GM12873 (cell line): ENCODE measurements around the gene ZIC1.

Source experiments
- TF ChIP-seq, protein P1 (sequence below): IDR thresholded peaks from 2 replicates; pipeline ENCODE4 v1.5.1; 2012; ENCODE audit warnings: low read depth, mild to moderate bottlenecking, moderate library complexity, low read length, control low read depth; ENCODE audit not compliant: insufficient read depth; ENCODE audit errors: missing control alignments

ZIC1 gene

DNA sequence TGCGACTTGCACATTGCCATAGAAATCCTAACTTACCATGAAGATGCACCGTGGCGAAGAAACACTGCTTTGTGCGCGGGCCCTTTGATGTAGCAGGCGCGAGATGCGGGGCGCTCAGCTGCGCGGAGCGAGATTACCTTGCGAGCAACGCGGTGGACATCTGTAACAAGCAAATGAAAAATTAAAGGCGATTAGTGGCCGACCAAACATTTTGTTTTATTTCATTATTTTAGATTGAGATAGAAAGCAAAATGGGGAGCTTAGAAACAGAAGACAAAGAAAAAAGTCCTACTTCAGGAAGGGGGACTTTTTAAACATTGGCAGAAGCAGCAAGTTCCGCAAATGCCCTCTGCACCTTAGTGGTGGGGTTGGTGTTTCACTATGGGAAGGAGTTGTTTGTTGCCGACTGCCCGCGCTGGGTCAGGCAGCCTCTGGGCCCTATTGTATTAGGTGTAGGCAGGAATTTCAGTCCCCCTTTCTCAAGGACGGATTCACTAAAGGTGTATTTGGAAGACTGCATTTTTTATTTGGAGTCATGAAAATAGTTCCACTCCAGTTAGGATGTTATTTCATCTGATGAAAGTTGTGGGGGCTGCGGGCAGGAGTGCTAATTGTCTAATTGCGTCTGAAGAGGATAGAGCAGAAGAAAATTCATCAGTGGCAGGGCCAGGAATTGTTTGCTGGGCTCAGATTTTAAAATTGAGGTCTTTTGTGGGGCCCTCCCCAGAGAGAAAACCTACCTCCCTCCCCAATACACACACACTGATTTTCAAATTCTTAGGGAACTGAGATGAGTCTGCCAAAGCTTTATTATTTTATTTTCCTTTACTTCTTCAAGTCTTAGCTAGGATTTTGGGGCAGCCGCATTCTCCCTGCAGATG, 20.2 kb upstream of the ZIC1 start:
- TF ChIP-seq, protein P1, sequence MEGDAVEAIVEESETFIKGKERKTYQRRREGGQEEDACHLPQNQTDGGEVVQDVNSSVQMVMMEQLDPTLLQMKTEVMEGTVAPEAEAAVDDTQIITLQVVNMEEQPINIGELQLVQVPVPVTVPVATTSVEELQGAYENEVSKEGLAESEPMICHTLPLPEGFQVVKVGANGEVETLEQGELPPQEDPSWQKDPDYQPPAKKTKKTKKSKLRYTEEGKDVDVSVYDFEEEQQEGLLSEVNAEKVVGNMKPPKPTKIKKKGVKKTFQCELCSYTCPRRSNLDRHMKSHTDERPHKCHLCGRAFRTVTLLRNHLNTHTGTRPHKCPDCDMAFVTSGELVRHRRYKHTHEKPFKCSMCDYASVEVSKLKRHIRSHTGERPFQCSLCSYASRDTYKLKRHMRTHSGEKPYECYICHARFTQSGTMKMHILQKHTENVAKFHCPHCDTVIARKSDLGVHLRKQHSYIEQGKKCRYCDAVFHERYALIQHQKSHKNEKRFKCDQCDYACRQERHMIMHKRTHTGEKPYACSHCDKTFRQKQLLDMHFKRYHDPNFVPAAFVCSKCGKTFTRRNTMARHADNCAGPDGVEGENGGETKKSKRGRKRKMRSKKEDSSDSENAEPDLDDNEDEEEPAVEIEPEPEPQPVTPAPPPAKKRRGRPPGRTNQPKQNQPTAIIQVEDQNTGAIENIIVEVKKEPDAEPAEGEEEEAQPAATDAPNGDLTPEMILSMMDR, result no peak

DNA sequence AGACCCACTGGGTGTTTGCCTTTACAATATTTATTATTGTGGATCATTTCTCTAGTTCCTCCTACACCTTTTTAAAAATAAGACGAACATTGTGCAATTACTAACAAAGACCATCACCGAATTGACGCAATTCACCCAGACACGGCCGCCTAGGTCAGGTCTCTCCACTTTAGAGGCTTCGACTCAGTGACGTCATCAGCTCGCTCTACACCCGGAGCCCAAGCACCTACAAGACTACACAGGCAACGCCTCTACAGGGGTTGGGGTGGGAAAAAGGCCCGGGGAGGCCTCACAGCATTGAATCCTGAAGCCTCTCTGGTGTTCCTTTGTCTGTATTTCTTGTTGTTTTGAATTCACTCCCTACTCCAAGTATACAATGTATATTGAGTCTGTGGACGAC, 19.4 kb upstream of the ZIC1 start:
- TF ChIP-seq, protein P1, result no peak

GRCh38 chr3:147390589-147391569, 18.3 kb upstream of the ZIC1 start:
- TF ChIP-seq, protein P1, result no peak

GRCh38 chr3:147391781-147392624, 17.2 kb upstream of the ZIC1 start:
- TF ChIP-seq, protein P1, result no peak

DNA sequence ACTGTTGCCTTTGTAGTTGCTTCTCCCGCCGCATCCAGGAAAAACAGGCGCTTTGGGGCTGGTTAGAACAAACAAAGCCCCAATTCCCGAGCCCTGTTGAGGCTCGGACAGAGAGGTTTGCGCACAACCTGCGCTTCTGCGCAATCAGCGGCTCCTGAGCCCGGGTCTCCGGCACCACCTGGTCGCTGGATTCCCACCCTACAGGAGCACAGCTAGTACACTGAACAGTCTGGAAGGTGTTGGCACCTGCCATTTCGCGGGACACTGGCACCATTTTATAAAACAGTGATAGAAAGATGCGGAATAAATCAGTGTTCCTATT, 16.6 kb upstream of the ZIC1 start:
- TF ChIP-seq, protein P1, result no peak

- TF ChIP-seq, protein P1, result no peak
These were observed 15.8 kb upstream of the ZIC1 start for GRCh38 chr3:147393261-147393942.
